Parathyroid adenoma (tissue), 2 donors: ENCODE results near the gene ALX4.

Experiments
- H2AFZ ChIP-seq: fragments of 300-600 bp; sonication (generic); one replicate; pipeline ENCODE4 v1.7.0; 2017; ENCODE audit warnings: antibody characterized with exemption, mild to moderate bottlenecking
- H3K27ac ChIP-seq: fragments of 300-600 bp; sonication (generic); one replicate; pipeline ENCODE4 v1.7.0; 2017
- H3K27me3 ChIP-seq: fragments of 300-600 bp; sonication (generic); one replicate; pipeline ENCODE4 v1.7.0; 2017; ENCODE audit warnings: low read length; ENCODE audit not compliant: control insufficient read depth, insufficient read depth
- H3K36me3 ChIP-seq: fragments of 300-600 bp; sonication (generic); one replicate; pipeline ENCODE4 v1.7.0; 2017; ENCODE audit warnings: low read length; ENCODE audit not compliant: control insufficient read depth, insufficient read depth
- H3K4me1 ChIP-seq: fragments of 300-600 bp; sonication (generic); one replicate; pipeline ENCODE4 v1.7.0; 2017; ENCODE audit warnings: control low read depth
- H3K4me2 ChIP-seq: fragments of 300-600 bp; sonication (generic); one replicate; pipeline ENCODE4 v1.7.0; 2017; ENCODE audit warnings: low read length
- H3K4me3 ChIP-seq: fragments of 300-600 bp; sonication (generic); one replicate; pipeline ENCODE4 v1.7.0; 2017; ENCODE audit warnings: low read depth, low read length
- H3K79me2 ChIP-seq: fragments of 300-600 bp; sonication (generic); one replicate; pipeline ENCODE4 v1.7.0; 2017; ENCODE audit warnings: control low read depth
- H3K9ac ChIP-seq: fragments of 300-600 bp; sonication (generic); one replicate; pipeline ENCODE4 v1.7.0; 2017; ENCODE audit warnings: mild to moderate bottlenecking
- H3K9me3 ChIP-seq: fragments of 300-600 bp; sonication (generic); one replicate; pipeline ENCODE4 v1.7.0; 2017; ENCODE audit warnings: low read length; ENCODE audit not compliant: control insufficient read depth
- TF ChIP-seq, protein P1 (sequence below): fragments of 300-600 bp; sonication (generic); IDR thresholded peaks from one replicate; pipeline ENCODE4 v1.7.0; 2017; ENCODE audit warnings: antibody characterized with exemption, mild to moderate bottlenecking
- donor health status: primary hyperparathyroidism.

ALX4 gene

DNA sequence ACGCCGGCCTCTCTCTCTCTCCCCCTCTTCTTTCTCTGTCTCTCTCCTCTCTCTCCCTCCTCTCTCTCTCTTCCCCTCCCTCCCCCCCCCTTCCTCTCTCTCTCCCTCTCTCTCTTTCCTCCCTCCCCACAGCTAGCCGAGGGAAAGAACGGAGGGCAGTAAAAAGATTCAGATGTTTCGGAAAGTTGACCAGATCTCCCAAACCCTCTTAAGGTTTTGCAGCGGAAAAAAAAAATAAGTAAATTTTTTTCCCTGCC lies 195 bp upstream of the ALX4 start:
- Histone ChIP-seq H3K4me1 (no peaks in the 10 kb centered on the region), H3K9me3 (no peaks in the 10 kb centered on the region), H3K36me3 (no peaks in the 10 kb centered on the region), H3K27ac (no peak overlapping the region), H2AFZ (no peak overlapping the region), H3K27me3 (peaks cover 5% of the 10 kb centered on the region), H3K79me2 (no peaks in the 10 kb centered on the region), H3K4me3 (no peak overlapping the region), H3K9ac (no peak overlapping the region), H3K4me2 (no peak overlapping the region)
- TF ChIP-seq, protein P1, sequence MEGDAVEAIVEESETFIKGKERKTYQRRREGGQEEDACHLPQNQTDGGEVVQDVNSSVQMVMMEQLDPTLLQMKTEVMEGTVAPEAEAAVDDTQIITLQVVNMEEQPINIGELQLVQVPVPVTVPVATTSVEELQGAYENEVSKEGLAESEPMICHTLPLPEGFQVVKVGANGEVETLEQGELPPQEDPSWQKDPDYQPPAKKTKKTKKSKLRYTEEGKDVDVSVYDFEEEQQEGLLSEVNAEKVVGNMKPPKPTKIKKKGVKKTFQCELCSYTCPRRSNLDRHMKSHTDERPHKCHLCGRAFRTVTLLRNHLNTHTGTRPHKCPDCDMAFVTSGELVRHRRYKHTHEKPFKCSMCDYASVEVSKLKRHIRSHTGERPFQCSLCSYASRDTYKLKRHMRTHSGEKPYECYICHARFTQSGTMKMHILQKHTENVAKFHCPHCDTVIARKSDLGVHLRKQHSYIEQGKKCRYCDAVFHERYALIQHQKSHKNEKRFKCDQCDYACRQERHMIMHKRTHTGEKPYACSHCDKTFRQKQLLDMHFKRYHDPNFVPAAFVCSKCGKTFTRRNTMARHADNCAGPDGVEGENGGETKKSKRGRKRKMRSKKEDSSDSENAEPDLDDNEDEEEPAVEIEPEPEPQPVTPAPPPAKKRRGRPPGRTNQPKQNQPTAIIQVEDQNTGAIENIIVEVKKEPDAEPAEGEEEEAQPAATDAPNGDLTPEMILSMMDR, result no peak

DNA sequence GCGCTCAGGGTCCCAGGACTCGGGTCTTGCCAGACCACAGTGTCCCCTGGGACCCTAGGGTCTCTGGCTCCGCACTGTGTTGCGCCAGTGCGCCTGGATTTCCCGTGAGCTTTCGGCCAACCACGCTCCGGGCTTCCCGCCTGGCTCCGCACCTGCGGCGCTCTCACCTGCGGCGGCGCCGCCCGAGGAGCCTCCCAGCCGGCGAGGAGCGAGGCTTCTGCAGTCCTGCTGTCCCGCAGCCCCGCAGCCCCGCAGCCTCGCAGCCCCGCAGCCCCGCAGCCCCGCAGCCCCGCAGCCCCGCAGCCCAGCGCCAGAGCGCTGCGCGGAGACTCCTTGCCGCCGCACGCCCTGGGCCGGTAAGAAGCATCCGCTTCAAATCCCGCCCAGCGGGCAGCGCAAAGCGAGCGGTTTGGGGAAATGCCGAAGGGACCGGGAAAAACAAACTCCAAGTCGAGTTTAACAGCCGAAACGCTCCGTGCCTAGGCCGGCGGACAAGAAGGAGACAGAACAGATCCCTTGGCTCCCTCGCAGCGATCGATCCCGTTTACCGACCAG lies 939 bp downstream of the ALX4 start:
- no peak overlapping the region for H3K9ac ChIP-seq
- no peaks in the 10 kb centered on the region for H3K4me1 ChIP-seq
- H3K27me3 ChIP-seq, result peaks cover 8% of the 10 kb centered on the region
- H3K4me3 ChIP-seq, result no peak overlapping the region
- H3K9me3 ChIP-seq, result no peaks in the 10 kb centered on the region
- H3K36me3 ChIP-seq, result no peaks in the 10 kb centered on the region
- H3K4me2 ChIP-seq, result peak overlapping the region; percentile 45
- no peaks in the 10 kb centered on the region for H3K79me2 ChIP-seq
- TF ChIP-seq, protein P1, result no peak
- H3K27ac ChIP-seq, result no peak overlapping the region
- H2AFZ ChIP-seq, result no peak overlapping the region

DNA sequence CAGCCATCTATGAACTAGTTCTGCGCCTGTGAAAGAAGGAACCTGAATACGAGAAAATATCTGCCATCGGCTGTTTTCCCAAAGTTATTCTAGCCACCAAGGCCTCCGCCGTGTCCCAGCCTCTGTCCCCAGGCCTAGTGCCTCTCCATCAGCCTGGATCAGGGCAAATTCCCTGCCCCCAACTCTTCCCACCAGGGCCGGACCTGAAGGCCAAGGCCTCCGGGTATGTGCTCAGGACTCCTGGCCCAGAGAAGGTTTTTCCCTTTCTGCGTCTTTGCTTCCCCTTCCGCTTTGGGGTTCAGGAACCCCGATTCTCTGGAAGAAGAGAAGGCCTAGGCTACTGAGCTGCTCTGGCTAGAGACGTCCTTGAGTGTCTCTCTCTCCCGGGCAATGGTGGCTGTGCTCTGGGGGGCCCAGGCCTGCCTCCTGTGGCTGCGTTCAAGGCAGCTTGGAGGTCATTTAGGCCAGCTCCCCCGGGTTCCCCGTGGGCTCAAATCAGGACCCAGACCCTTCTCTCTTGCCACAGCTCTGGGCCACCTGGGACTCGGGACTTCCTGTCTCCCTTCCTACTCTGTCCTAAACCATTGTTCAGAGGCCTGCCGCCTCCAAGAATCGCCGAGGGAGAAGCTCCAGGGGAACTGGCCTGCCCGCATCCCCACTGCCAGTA lies 1.6 kb downstream of the ALX4 start:
- Histone ChIP-seq H3K4me2 (no peak overlapping the region), H3K9ac (no peak overlapping the region), H2AFZ (no peak overlapping the region), H3K4me1 (no peaks in the 10 kb centered on the region), H3K79me2 (no peaks in the 10 kb centered on the region), H3K27ac (no peak overlapping the region), H3K4me3 (no peak overlapping the region), H3K27me3 (peaks cover 9% of the 10 kb centered on the region), H3K36me3 (no peaks in the 10 kb centered on the region), H3K9me3 (no peaks in the 10 kb centered on the region)
- TF ChIP-seq, protein P1, result no peak

DNA sequence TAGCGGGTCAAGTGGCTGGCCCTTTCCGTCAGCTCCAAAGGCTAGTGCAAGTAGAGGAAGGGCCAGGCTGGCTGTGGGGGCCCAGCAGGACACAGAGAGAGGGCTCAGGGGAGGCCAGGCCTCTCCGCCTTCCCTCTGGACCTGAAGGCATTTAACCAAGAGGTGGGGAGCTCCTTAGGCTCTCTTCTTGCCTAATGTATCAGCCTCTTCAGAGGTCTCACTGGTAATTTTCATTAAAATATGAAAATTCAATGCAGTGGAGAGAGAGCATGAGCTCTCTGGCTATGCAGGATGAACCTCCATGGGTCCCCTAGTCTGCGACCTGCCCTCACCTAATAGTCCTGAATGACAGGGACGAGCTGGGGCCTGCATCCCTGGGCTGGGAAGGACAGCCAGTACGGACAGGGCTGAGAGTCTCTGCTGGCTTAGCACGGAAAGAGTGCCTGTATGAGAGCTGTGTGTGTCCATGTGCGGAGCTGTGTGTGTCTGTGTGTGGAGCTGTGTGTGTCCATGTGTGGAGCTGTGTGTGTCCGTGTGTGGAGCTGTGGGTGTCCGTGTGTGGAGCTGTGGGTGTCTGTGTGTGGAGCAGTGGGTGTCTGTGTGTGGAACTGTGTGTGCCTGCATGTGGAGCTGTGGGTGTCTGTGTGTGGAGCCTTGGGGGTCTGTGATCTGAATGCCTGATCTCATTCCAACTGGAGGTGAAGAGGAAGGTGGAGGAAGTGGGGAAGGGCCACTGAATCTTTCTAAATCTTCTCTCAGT lies 2.4 kb downstream of the ALX4 start:
- Histone ChIP-seq H3K9me3 (no peaks in the 10 kb centered on the region), H3K27me3 (peaks cover 9% of the 10 kb centered on the region), H3K36me3 (no peaks in the 10 kb centered on the region), H2AFZ (no peak overlapping the region), H3K9ac (no peak overlapping the region), H3K4me2 (no peak overlapping the region), H3K4me1 (no peaks in the 10 kb centered on the region), H3K79me2 (no peaks in the 10 kb centered on the region), H3K4me3 (no peak overlapping the region), H3K27ac (no peak overlapping the region)
- TF ChIP-seq, protein P1, result no peak

DNA sequence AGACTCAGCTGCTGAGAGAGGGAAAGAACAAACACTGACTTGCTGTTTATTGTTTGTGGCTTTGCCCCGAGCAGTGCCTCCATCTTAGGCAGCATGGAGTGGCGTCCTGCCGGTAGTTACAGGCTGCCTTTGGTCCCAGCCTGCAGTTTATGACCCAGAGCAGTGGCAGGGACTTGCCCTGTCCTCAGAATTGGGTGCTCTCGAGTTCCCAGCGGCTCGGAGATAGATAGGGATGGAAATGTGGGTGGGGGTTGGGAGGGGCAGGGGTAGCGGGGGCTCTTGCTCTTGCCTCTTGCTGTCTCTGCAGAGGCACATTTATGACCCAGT lies 3.1 kb downstream of the ALX4 start:
- TF ChIP-seq, protein P1, result no peak
- Histone ChIP-seq H3K27me3 (peaks cover 6% of the 10 kb centered on the region), H3K27ac (no peak overlapping the region)

More for the DNA sequence above, 3.1 kb downstream of the ALX4 start:
- Histone ChIP-seq H2AFZ (no peak overlapping the region), H3K4me2 (no peak overlapping the region), H3K9me3 (no peaks in the 10 kb centered on the region), H3K4me1 (no peaks in the 10 kb centered on the region), H3K4me3 (no peak overlapping the region), H3K9ac (no peak overlapping the region), H3K36me3 (no peaks in the 10 kb centered on the region), H3K79me2 (no peaks in the 10 kb centered on the region)
